HG03469 (cell line): ENCODE data around the gene SMARCA1.

Experiments
- ATAC-seq: cut with Tn5 transposase; IDR thresholded peaks from one replicate; pipeline ENCODE4 v1.9.1; 2021; ENCODE audit warnings: mild to moderate bottlenecking, moderate library complexity, moderate number of reproducible peaks; ENCODE audit not compliant: unreplicated experiment

SMARCA1 gene

GRCh38 chrX:129531132-129531531, 7.8 kb upstream of the SMARCA1 start:
- no peak for ATAC-seq

- ATAC-seq, result no peak
These were observed 7.1 kb upstream of the SMARCA1 start for GRCh38 chrX:129530410-129530809.

GRCh38 chrX:129529685-129530281, 6.5 kb upstream of the SMARCA1 start:
- ATAC-seq, result no peak

GRCh38 chrX:129525896-129526295, 2.6 kb upstream of the SMARCA1 start:
- ATAC-seq, result no peak

GRCh38 chrX:129525162-129525561, 1.9 kb upstream of the SMARCA1 start:
- ATAC-seq, result no peak

- no peak for ATAC-seq
These were observed 1.1 kb upstream of the SMARCA1 start for GRCh38 chrX:129524250-129524850.

- no peak for ATAC-seq
These were observed 859 bp downstream of the SMARCA1 start for GRCh38 chrX:129522184-129523078.

- no peak for ATAC-seq
These were observed 3.1 kb downstream of the SMARCA1 start for GRCh38 chrX:129520151-129520550.

- ATAC-seq, result no peak
These were observed 6.9 kb downstream of the SMARCA1 start for GRCh38 chrX:129516402-129516801.

GRCh38 chrX:129512409-129512808, 10.9 kb downstream of the SMARCA1 start:
- no peak for ATAC-seq

- ATAC-seq, result no peak
These were observed 11.6 kb downstream of the SMARCA1 start for GRCh38 chrX:129511689-129512088.

GRCh38 chrX:129510331-129510730, 13.0 kb downstream of the SMARCA1 start:
- ATAC-seq, result no peak

GRCh38 chrX:129497146-129497843, 26.0 kb downstream of the SMARCA1 start:
- ATAC-seq, result no peak

- no peak for ATAC-seq
These were observed 26.7 kb downstream of the SMARCA1 start for GRCh38 chrX:129496625-129497024.

- ATAC-seq, result no peak
These were observed 27.4 kb downstream of the SMARCA1 start for GRCh38 chrX:129495900-129496299.

- ATAC-seq, result no peak
These were observed 28.4 kb downstream of the SMARCA1 start for GRCh38 chrX:129494887-129495286.

GRCh38 chrX:129493643-129494042, 29.6 kb downstream of the SMARCA1 start:
- no peak for ATAC-seq

GRCh38 chrX:129490330-129490729, 33.0 kb downstream of the SMARCA1 start:
- ATAC-seq, result no peak

- no peak for ATAC-seq
These were observed 34.9 kb downstream of the SMARCA1 start for GRCh38 chrX:129488359-129488758.

GRCh38 chrX:129480889-129481288, 42.4 kb downstream of the SMARCA1 start:
- no peak for ATAC-seq

GRCh38 chrX:129478516-129478915, 44.8 kb downstream of the SMARCA1 start:
- no peak for ATAC-seq
